Activated gamma-delta T cell (primary cell): ENCODE measurements around the gene TNNT2.

ENCODE experiments used
- DNase-seq: peaks from one replicate; lab custom pipeline; 2025; lab: John Stamatoyannopoulos, UW

Gene TNNT2

DNA sequence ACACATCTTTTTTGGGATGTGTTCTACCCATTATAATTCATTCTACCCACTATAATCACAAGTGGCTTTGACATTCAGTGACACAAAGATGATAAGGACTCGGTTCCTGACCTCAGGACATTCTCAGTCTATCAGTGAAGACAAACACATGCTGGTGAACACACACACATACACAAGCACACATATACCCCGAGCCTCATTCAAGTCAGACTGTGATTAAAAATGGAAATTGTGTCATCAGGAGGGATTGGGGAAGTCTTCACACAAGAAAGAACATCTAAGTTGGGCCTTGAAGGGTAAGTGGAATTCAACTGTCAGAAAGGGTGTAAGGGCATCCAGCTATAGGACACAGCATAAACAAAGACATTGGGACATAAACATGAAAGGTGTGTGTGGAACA is 24.2 kb upstream of the TNNT2 start:
- DNase-seq: no peak

GRCh38 chr1:201400852-201401230 is 23.4 kb upstream of the TNNT2 start:
- no peak for DNase-seq

- DNase-seq: no peak
Measured at GRCh38 chr1:201400212-201400851, 22.9 kb upstream of the TNNT2 start.

DNA sequence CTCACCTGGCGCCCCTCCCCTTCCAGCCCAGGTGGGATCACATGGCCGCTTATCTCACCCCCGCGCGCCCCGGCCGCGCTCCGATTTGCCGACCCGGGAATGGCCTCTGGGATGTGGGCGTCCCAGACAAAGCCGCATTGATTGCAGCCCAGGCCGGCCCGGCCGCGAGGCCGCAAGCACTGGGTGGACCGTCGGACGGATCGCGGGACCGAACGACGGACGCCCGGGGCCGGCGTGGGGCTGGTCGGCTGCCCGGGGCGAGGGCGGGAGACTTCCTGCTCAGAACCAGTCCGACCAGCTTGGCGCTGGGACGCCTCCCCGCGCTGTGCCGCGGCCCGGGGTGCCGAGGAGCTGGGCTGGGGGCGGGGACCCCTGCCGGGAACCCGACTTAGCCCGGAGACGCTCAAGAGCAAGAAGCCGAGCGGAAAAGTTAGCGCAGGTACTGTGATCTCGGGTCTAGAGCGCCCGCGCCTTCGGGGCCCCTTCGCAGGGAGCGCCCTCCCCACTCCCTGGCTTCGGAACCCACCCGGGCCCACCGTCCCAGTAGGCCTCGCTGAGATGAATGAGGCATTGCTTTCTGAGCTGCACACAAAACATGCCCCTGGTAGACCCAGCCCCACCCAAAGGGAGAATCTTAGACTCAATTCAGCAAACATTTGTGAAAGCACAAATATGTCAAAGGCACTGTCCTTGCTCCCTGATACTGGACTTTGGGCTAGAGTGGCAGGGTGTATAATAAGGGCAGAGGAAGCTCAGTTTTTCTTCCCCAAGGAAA is 22.1 kb upstream of the TNNT2 start:
- DNase-seq: no peak

GRCh38 chr1:201399018-201399351 is 21.5 kb upstream of the TNNT2 start, which contains the start of gene LAD1:
TSS of gene LAD1 (minus strand) at chr1:201399324. CDS start at chr1:201399306, 18 bp downstream.
- no peak for DNase-seq

DNA sequence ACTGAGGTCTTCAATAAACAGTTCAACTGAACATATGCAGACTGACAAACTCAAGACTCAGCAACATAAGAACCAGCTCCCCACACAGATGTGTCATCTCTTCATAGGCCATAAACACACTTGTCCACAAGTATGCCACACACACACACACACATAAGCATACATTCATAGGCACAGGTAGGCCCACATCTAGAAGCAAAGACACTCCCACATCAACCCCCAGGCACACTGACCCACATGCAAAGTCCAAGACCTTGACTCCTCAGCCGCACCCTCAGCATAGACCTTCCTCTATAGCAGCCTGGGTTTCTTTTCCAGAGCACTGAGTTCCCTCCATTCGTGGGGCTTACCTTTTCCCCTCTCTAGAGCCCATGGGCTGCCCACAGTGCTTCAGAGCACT is 20.2 kb upstream of the TNNT2 start:
- no peak for DNase-seq

GRCh38 chr1:201396861-201397464 is 19.5 kb upstream of the TNNT2 start:
- DNase-seq: no peak

DNA sequence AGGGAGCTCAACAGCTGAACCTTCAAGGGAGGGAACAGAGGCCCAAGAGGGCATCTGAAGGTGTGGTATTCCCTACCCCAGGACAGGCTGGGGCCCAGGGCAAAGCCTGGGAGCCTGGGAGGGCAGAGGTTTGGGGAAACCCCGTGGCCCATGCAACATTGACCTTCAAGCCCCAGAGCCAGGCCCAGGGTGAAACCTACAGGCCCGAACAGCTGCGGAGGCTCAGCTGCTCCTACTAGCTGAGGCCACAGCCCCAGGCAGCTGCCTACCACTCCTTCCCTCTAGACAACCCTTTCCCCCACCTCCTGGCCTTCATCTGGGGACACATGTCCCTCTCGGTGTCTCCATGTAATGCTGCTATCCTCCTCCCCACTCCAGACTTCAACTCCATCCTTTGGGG is 18.5 kb upstream of the TNNT2 start:
- no peak for DNase-seq

DNA sequence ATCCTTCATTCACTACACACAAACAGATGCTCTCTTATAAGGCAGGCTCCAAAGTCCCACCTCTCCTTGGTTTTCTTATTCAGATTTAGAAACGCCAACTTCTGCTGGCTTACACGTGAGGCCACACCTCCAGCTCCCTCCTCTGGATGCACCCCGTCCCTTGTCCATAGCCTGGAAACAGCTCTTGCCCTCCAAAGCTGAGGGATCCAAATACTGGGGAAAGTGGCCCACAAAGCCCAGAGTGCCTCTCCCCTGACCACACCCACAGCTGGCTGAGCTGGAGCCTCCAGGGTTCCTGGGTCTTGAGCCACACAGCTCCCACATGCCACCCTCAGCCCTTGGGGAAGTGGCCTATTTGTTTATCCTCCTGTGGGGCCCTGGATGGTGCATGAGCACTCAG is 17.1 kb upstream of the TNNT2 start:
- no peak for DNase-seq

DNA sequence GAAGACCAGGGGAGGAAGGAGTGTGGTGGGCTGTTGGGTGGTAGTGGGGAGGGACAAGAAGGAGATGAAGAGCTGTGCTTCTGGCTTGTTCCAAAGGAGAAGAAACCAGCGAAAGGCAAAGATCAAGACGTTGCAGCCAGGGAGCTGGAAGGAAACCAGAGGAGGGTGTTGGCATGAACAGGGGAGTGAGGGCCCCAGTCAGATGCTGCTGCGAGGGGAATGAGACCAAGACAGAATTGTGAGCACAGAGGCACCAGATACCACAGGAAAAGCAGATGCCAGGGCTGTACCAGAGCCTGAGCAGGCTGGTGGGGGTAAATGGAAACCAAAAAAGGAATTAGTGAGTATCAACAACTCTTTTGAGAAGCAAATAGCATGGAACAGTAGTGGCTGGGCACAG is 15.6 kb upstream of the TNNT2 start:
- no peak for DNase-seq

DNA sequence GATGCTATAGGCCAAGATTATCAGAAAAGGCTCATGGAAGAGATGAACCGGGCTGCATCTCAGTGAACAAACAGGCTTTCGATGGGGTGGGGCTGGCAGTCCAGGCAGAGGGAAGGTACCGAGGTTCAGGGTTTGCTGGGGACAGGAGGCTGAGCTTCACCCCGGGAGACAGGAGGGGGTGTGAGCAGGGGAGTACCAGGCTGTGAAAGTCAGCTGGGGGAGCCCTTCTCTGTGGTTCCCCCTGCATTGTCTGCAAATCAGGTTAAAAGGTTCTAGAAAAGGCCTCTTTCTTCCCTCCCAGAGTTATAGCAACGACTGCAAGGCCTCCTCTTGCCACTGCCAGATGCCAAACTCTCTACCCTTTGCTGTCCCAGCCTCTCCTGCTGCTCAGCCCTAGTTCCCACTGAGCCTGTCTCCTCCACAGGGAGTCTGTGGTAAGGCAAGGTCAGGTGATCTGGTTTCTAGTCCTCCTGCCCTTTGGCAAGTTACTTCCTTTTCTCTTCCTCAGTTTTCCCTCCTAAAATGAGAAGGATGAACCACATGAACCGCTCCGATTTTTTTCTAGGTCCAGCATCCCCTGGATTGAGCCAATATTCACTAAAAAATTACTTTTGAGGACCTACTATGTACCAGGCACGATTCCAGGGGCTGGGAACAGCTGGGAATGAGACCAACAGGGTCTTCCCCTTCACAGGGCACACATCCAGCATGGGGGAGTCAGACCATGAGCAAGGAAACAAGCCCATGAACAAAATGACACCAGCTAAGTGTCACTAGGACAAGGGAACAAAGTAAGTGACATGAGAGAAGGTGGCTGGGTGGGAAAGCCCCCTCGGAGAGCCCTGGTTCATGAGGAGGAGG is 14.4 kb upstream of the TNNT2 start:
- no peak for DNase-seq

DNA sequence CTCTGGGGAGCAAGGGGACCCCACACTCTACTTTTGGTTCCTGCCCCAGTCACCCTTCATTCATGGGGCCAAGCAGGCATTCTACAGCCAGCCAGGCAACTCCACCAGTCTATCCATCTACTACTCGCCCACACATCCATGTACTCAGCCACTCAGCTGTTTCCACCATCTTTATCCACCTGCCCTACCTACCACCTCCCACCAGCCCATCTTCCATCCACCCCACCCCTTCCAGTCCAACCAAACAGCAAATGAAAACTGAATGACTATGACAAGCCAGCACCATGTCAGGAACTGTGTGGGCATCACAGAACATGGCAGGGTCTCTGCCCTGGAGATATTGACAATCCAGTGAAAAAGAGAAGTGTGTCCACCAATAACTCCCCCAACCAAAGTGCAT is 13.7 kb upstream of the TNNT2 start:
- DNase-seq: no peak

- no peak for DNase-seq
Measured at GRCh38 chr1:201389051-201389450, 11.6 kb upstream of the TNNT2 start.

DNA sequence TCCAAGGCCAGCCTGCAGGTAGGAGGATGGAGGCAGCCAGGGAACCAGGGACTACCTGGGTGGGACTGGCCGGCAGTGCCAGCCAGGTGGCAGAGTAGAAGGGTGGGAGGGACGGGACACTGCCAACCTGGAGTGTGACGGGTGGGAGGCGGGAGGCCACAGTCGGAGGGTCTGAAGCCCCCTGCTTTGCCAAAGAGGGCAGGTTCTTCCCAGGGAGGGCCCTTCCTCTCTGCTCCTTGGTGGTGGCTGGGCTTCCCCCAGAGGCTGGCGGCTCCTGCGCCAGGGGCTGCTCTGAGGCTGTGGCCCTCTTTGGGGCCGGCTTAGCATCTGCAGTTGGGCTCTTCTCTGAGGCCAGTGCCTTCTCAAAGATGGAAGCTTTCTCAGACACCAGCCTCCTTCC is 8.7 kb upstream of the TNNT2 start:
- no peak for DNase-seq

GRCh38 chr1:201385299-201385891 is 7.9 kb upstream of the TNNT2 start:
- no peak for DNase-seq

DNA sequence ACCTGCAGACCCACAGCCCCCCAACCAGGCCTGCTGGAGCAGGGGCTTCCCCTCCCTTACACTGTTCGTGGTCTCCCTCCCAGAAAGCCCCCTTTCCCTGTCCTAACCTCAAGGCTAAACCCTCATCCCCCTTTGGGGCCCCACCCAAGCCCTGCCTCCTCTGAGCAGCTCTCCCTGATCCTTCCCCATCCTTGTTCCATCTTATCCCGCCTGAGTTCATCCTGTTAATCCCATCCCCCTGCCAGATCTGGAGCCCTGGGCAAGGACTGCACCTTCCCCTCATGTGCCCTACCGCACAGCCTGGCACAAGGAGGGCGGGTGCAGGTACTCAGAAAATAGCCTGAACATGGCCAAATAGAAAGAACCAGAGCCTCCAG is 6.9 kb upstream of the TNNT2 start:
- DNase-seq: no peak

GRCh38 chr1:201383647-201384405 is 6.3 kb upstream of the TNNT2 start:
- no peak for DNase-seq

DNA sequence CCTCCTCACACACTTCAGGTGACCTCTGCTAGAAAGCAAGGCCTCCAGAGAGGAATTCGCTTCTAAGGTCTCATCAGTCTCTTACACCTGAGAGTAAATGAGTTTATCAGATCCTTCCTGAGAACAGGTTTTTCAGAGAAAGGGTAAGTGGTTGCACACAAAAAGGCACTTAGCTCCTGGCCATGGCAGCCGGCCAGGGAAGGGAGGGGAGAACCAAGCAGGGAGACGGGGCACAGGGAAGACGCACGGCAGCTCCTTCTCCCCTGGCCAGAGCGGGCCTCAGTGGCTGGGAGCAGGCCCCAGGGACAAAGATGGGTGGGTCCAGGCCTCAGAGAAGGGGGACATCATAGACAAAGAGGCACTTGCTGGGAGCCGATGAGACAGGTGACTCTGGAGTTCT is 3.6 kb upstream of the TNNT2 start:
- no peak for DNase-seq

DNA sequence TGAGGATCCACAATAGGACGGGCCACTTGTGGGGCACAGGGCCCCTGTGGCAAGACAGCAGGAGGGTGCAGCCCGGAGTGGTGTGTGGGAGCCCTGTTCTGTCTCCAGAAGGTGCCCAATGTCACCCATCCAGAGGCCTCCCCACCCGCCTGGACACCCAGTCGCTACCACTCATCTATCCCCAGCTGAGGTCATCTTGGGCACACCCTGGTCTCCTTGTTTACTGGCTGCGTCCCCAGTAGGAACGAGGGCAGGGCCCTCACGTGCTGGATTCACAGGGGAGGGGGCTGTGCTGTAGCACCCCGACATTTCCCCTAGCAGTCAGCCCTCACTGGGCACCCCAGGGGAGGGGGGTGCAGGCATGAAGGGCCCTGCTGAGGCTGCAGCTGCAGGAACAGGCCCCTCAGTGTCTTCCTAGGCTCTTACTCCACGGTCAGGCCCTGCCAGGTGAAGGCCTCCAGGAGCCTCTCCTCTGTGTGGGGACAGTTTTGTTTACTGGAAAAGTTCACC is 2.3 kb upstream of the TNNT2 start:
- DNase-seq: no peak

GRCh38 chr1:201378804-201379203 is 1.3 kb upstream of the TNNT2 start:
- DNase-seq: no peak
